GM12801 (cell line): Measurements from ENCODE around the gene UNC13B.

Experiments used
- TF ChIP-seq, protein P1 (sequence below): IDR thresholded peaks from one replicate; pipeline ENCODE4 v1.5.1; 2011; ENCODE audit warnings: control low read depth; ENCODE audit not compliant: insufficient read length; ENCODE audit errors: extremely low read depth

UNC13B gene

DNA sequence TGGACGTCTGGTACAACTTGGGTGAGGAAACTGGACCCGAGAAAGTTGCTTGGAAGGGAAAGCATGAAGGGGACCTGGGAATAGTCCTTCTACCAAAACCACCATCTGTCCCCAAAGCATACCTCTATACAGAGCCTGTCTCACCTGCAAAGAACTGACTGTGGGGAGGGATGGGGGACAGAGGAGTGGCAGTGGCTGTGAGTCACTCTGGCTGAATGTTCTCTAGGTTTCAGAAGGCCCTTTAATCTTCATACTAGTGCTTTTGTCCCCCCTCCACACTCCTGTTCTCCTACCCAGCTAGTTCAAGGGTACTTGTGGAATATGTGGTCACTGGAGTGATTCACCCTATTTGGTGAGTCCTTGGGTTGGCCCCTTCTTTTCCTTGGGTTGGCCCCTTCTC is 218.8 kb downstream of the UNC13B start:
- TF ChIP-seq, protein P1, sequence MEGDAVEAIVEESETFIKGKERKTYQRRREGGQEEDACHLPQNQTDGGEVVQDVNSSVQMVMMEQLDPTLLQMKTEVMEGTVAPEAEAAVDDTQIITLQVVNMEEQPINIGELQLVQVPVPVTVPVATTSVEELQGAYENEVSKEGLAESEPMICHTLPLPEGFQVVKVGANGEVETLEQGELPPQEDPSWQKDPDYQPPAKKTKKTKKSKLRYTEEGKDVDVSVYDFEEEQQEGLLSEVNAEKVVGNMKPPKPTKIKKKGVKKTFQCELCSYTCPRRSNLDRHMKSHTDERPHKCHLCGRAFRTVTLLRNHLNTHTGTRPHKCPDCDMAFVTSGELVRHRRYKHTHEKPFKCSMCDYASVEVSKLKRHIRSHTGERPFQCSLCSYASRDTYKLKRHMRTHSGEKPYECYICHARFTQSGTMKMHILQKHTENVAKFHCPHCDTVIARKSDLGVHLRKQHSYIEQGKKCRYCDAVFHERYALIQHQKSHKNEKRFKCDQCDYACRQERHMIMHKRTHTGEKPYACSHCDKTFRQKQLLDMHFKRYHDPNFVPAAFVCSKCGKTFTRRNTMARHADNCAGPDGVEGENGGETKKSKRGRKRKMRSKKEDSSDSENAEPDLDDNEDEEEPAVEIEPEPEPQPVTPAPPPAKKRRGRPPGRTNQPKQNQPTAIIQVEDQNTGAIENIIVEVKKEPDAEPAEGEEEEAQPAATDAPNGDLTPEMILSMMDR = no peak

DNA sequence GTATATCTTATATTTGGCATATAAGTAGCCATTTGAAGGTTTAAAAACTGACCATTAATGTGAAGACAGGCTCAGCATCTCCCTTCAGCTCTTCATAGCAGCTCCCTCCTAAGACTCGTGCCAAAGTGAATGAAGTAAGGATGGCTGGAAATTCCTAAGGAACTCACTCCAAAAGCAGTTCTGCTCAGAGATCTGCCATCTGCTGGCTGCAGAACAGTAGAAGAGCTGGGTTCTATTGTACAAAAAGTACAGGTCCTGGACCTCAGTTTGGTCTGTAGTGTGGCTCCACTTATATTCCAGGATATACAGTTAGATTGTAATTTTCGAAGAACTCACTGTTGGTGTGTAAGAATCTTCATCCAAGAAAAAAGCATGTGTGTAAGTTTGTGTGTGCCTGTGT is 223.2 kb downstream of the UNC13B start:
- TF ChIP-seq, protein P1 = no peak

DNA sequence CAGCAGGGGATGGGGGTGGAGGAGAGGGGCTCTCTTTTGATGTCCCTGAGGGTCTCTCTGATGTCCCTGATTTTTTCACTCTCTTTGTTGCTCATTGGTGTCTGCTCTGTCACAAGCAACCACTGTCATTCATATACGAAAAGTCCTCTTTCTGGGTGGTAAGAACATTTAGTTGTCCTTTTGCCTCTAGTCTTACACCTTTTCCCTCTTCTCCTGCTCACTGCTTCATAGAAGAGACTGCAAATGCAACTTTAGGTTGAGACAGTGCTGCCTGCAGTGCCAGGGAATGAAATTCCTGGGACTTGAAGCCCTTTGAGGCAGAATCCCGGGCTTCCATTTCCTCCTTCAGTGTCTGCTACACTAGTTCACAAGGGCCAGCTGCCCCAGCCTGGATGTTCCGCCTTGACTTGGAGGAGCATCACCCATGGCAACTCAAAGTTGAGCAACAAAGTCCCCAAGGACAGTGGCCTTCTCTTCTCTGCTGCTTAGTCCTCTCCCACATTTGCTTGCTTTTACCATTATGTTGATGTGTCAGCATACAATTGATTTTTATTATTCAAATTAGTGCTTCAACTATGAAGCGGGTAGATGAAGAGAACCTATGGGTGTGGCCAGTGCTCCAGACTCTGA is 233.4 kb downstream of the UNC13B start:
- TF ChIP-seq, protein P1 = no peak

DNA sequence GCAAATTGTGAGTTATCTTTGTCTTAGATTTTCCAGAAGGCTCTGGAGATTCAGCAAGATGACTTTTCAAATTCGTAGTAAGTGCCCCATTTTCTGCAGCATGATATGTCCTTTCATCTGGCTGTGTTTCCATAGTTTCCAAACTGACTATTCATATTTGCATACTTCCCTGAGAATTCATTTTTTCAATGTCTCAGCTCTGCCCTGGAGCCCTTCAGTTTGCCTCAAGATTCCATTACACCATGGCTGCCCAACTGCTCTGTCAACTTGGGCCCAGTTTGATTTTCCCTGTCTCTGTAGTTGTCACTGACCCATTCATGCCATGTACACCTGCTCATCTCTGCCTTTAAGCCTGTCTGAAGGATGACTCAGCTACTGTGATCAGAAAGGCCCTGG is 233.9 kb downstream of the UNC13B start:
- TF ChIP-seq, protein P1 = no peak

DNA sequence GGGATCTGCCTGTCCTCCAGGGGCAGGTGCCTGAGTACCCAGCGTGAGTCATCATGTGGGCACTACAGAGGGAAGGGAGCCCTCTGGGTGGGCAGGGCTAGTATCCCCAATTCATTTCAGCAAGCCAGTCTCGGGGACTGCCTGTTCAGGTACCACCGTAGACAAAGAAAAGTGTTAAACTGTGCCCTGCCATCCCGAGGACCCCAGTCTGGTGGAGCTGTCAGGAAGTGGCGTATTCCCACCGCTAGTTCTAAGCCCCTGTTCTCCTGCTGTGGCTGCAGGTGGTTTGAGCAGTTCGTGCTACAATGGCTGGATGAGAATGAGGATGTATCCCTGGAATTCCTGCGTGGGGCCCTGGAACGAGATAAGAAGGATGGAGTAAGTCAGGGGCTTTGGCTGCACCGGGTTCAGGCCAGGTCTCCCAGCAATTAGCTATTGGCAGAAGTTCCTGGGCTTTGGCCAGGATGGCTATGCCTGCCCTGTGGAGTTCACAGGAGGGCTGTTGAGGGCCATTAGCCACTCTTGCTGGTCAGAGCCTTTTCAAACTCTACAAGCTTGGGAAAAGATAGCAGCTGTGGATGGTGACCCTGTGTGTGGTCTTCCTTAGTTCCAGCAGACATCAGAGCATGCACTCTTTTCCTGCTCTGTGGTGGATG is 234.9 kb downstream of the UNC13B start:
- TF ChIP-seq, protein P1 = no peak

DNA sequence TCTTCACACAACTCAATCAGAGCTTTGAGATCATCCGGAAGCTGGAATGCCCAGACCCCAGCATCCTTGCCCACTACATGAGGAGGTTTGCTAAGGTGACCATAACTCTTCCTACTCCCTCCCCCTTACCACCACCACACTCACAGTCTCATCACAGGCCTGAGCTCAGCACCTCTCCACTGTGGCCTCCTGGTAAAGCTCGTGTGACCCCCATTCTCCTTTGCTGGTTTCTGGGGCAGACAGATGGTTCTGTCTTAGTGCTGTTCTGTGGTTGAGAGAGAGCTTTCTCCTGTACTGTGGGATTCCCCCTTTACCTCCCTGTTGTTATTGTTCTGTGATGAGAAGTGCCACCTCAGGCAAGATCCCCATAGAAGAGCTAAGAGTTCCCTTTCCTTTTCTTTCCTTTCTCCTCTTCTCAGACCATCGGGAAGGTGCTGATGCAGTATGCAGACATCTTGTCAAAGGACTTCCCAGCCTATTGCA is 235.4 kb downstream of the UNC13B start:
- TF ChIP-seq, protein P1 = no peak

DNA sequence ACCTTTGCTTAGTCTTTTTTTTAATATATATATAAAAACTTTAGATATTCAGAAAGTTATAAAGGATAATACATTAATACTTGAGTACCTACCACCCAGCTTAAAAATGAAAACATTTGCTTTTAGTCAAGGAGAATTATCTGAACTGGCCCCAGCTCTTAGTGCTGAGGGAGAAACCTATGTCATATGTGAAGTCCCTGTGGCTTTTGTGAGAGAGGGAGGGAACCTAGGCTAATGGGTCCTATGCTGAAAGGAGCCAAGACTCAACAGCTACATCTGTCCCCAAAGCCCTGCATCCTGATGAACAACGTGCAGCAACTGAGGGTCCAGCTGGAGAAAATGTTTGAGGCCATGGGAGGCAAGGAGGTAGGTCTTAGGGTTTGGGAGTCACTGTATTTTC is 236.1 kb downstream of the UNC13B start:
- TF ChIP-seq, protein P1 = no peak
